ENCODE results near the gene ZNF451.

- TF ChIP-seq CTCF (IDR thresholded peaks at IDR 0.05) = no peak
- no peak for TF ChIP-seq POLR2A (IDR thresholded peaks at IDR 0.05)
These were observed 27.8 kb downstream of the ZNF451 start for GRCh38 chr6:57117796-57118195.

Data from uterus (tissue), 2 donors.